PFSK-1 (cell line): ENCODE data around the gene SYT6.

ENCODE experiments used
- FOXP2 ChIP-seq: optimal IDR thresholded peaks from 2 replicates; pipeline ENCODE3; 2011; ENCODE audit warnings: borderline replicate concordance, control low read depth, inconsistent platforms; ENCODE audit not compliant: insufficient read depth; ENCODE audit errors: extremely low read length, extremely low read depth
- POLR2AphosphoS5 ChIP-seq: IDR thresholded peaks from 2 replicates; pipeline ENCODE4 v1.6.1; 2012; ENCODE audit warnings: low read depth, mild to moderate bottlenecking, control low read depth, low read length, moderate library complexity
- REST ChIP-seq, 2 experiments: IDR thresholded peaks; 2 replicates each; pipeline versions ENCODE4 v1.6.1 to v1.8.0; 2011 to 2012; ENCODE audit warnings: low read depth in 2 of 2, low read length in 2 of 2, control low read depth in 1 of 2, inconsistent platforms in 1 of 2, mild to moderate bottlenecking in 1 of 2, moderate library complexity in 1 of 2; ENCODE audit not compliant: insufficient read depth in 1 of 2
- SIN3A ChIP-seq: IDR thresholded peaks from 2 replicates; pipeline ENCODE4 v1.6.1; 2012; ENCODE audit warnings: mild to moderate bottlenecking, low read length, moderate library complexity, borderline replicate concordance; ENCODE audit not compliant: insufficient read depth
- TAF1 ChIP-seq: IDR thresholded peaks from 2 replicates; pipeline ENCODE4 v1.6.1; 2012; ENCODE audit warnings: low read length, control low read depth, borderline replicate concordance; ENCODE audit not compliant: insufficient read depth

Gene SYT6

GRCh38 chr1:114126261-114127095, 27.2 kb downstream of the SYT6 start:
- no peak for TF ChIP-seq REST (IDR thresholded peaks at IDR 0.05; ENCODE audit: insufficient read depth in 1 of 2, low read depth in 2 of 2, low read length in 2 of 2)
- TF ChIP-seq TAF1, result no peak
- no peak for TF ChIP-seq SIN3A
- no peak for TF ChIP-seq POLR2AphosphoS5
- no peak for TF ChIP-seq FOXP2

- TF ChIP-seq FOXP2 (no peak), SIN3A (no peak), POLR2AphosphoS5 (no peak), REST (IDR thresholded peaks at IDR 0.05; ENCODE audit: insufficient read depth in 1 of 2, low read depth in 2 of 2, low read length in 2 of 2) (no peak), TAF1 (no peak)
These were observed 29.0 kb downstream of the SYT6 start for GRCh38 chr1:114124644-114125043.

GRCh38 chr1:114122941-114123618, 30.6 kb downstream of the SYT6 start:
- TF ChIP-seq POLR2AphosphoS5 (no peak), REST (IDR thresholded peaks at IDR 0.05; ENCODE audit: insufficient read depth in 1 of 2, low read depth in 2 of 2, low read length in 2 of 2) (no peak)

- TF ChIP-seq POLR2AphosphoS5 (no peak), TAF1 (no peak), REST (IDR thresholded peaks at IDR 0.05; ENCODE audit: insufficient read depth in 1 of 2, low read depth in 2 of 2, low read length in 2 of 2) (no peak), FOXP2 (no peak), SIN3A (no peak)
These were observed 35.2 kb downstream of the SYT6 start for GRCh38 chr1:114118351-114118990.

GRCh38 chr1:114117654-114118053, 36.0 kb downstream of the SYT6 start:
- TF ChIP-seq FOXP2, result no peak
- TF ChIP-seq TAF1, result no peak
- no peak for TF ChIP-seq REST (IDR thresholded peaks at IDR 0.05; ENCODE audit: insufficient read depth in 1 of 2, low read depth in 2 of 2, low read length in 2 of 2)
- TF ChIP-seq POLR2AphosphoS5, result no peak
- no peak for TF ChIP-seq SIN3A
